ENCODE measurements around the gene C18orf54.

DNA sequence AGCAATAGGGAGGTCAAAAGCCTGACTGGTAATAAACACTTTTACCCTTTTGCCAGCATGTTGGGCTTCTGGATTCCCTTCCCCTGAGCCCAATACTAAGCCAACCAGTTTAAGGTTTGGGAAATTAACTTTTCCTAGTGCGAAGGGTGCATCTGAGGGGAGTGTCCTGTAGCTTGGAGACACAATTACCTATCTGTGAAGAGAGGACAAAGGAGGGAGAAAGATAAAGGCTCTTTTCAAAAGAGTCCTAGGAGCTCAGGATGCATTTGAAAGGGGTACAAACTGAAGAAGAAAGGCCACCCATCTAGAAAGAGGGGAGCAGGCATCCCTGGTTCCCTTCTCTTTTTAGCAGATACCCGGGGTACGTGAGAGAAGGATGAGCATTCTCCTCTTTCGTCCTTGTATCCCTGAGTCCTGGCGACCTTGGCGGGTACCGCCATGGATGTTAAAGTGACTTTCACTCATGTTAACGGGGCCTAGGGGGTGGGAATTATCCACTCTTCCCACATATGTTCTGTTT is 25.1 kb downstream of the C18orf54 start:
- TF ChIP-seq POLR2A (IDR thresholded peaks at IDR 0.05; ENCODE audit: low read length) (no peak), GATA1 (IDR thresholded peaks at IDR 0.05; ENCODE audit: low read depth, low read length) (no peak)
